Stimulated activated CD4-positive, alpha-beta T cell treated with anti-CD3 and anti-CD28 coated beads, TNF-alpha, amount 100 ng/mL, for 4 hours (primary cell): ENCODE measurements around the gene AGAP2.
"Not testable (repeated sequence)": the region's sequence is repeated elsewhere in the genome, so short reads cannot be mapped to it uniquely, and the experiment has no call there.

Experiments used
- DNase-seq, 3 experiments: peaks; one replicate each; pipeline ENCODE4 v3.0.0-alpha.2; 2020; ENCODE audit warnings: low read depth in 3 of 3

AGAP2 gene

DNA sequence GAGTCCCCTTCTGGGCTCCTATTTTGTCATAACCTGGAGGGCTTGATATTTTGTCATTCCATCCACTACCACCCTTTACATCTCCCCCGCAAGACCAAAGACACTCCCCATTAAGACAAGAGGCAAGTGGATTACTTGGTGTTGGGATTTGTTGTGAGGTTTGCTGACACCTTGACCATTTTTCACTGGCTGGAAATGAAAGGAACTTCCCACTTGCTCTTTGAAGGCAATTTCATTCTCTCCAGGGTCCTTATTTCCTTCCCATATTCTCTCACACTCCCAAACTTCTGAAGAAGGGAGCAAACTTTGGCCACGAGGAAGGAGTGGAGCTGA, 14.9 kb downstream of the AGAP2 start:
- DNase-seq: no peak

DNA sequence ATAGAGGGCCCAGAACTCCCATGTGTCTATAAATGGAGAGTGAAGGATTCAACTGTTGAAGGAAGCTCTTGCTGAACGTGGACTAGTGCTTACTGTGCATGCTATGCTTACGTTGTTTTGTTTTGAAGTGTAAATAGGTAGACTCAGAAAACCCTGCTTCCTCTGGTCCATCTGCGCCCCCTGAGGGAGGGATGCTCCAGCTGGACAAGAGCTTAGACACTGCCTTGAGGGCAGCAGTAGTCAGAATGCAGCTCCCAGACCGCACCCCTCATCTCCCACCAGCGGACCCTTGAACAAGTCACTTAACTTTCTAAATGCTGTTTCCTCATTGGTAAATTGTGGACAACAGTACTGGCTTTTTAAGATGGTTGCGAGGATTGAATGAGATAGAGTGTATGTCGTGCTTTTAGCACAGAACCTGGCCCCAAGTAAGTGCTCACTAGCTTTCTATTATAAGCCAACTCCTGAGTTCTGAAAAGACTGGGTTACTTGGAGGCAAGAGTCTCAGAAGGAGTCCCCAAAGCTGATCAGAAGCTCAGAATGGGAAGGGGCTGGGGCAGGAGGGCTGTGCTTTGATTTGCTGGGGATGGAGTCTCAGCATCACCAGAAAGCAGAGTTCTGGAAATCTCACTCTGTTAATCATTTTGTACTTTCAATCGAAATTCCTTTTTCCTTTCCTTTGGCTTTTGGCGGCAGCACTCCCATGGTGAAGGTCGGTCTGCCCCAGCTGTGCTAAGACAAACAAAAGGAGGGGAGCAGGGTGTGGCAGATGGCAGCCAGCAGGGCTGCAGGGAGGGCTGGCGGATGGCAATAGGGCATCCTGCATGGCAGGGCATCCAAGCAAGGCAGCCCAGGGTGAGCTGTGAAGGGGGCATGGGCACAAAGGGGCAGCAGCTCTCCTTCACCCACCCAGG, 15.6 kb downstream of the AGAP2 start:
- DNase-seq: no peak

DNA sequence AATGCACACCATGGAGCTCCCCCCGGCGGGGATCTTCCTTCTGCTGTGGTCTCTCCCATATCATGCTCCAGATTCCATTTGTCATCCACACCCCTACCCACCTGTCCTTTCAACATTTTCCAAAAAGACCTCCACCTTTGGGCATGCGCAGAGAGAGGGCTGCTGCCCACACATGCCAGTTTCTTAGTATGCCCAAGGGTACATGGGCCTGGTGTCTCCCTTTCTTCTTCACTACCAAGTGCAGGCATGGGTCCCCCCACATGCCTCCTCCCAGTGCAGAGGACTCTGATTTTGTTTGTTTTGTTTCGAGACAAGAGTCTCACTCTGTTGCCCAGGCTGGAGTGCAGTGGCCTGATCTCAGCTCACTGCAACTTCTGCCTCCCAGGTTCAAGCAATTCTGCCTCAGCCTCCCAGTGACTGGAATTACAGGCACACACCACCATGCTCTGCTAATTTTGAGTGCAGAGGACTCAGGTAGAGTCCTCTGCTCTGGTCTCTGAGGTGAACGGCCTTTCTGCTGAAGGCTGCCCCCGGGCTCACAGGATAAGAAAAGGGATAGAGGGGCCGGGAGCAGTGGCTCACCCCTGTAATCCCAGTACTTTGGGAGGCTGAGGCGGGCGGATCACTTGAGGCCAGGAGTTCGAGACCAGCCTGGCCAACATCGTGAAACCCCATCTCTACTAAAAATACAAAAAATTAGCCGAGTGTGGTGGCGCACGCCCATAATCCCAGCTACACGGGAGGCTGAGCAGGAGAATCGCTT, 16.5 kb downstream of the AGAP2 start:
- not testable (repeated sequence) for DNase-seq

GRCh38 chr12:57720606-57721595, 17.6 kb downstream of the AGAP2 start:
- no peak for DNase-seq

GRCh38 chr12:57719777-57720605, 18.6 kb downstream of the AGAP2 start:
- no peak for DNase-seq

DNA sequence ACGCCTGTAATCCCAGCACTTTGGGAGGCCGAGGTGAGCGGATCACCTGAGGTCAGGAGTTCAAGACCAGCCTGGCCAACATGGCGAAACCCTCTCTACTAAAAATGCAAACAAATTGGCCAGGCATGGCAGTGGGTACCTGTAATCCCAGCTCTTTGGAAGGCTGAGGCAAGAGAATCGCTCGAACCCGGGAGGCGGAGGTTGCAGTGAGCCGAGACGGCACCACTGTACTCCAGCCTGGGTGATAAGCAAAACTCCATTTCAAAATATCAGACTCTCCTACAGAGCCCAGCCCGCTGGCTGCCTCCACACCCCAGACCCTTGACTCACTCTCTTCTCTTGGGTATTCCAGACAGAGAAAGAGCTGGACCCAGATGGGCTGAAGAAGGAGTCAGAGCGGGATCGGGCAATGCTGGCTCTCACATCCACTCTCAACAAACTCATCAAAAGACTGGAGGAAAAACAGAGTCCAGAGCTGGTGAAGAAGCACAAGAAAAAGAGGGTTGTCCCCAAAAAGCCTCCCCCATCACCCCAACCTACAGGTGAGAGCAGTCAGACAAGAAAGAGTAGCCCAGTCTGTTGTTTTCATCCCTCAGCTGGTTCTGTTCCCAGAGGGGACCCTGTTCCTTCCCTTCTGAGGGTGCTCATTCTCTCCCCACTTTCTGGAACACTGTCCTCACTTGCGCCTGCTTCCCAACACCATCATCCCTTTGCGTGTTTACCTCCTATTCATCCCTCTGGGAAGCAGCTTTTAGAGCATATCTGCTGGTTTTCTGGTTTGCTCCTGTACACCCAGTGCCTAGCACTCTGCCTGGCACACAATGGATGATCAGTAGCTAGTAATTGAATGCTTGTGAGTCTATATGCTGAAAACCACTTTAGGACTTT, 19.7 kb downstream of the AGAP2 start:
- no peak for DNase-seq

DNA sequence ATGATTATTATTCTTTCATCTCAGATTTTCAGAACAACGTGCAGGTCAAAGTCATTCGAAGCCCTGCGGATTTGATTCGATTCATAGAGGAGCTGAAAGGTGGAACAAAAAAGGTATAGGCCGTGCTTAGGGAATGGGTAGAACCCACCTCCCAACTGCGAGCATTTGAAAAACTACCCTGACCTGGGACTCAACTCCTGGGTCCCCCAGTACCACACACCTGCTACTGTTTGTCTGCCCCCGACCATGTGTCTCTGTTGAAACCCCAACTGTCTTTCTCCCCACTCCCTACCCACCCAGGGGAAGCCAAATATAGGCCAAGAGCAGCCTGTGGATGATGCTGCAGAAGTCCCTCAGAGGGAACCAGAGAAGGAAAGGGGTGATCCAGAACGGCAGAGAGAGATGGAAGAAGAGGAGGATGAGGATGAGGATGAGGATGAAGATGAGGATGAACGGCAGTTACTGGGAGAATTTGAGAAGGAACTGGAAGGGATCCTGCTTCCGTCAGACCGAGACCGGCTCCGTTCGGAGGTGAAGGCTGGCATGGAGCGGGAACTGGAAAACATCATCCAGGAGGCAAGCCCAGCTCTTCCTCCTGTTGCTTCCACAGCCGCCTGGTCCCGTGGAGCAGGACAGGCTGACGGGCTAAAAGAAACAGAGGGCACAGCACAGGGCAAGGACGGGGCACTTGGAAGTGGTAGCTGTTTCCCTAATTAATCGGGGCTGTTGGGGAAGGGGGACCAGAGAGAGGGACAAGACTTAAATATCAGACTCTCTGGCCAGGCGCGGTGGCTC, 20.5 kb downstream of the AGAP2 start:
- no peak for DNase-seq

GRCh38 chr12:57717131-57717530, 21.4 kb downstream of the AGAP2 start:
- DNase-seq: no peak

DNA sequence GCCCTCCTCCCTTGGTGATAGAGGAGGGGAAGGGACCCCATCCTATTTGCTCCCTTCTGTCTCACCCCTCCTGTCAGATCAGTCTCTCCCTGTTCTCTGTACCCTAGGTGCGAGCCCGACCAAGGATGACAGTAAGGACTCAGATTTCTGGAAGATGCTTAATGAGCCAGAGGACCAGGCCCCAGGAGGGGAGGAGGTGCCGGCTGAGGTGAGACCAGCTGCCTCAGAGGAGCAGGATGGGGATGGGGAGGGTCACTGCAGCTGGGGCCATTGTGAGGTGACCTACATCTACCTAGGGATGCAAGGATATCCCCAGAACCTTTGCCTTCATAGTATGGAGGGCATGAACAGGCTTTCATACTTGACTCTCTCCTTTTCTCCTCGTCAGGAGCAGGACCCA, 22.2 kb downstream of the AGAP2 start:
- no peak for DNase-seq

- no peak for DNase-seq
These were observed 22.8 kb downstream of the AGAP2 start for GRCh38 chr12:57715786-57716185.

DNA sequence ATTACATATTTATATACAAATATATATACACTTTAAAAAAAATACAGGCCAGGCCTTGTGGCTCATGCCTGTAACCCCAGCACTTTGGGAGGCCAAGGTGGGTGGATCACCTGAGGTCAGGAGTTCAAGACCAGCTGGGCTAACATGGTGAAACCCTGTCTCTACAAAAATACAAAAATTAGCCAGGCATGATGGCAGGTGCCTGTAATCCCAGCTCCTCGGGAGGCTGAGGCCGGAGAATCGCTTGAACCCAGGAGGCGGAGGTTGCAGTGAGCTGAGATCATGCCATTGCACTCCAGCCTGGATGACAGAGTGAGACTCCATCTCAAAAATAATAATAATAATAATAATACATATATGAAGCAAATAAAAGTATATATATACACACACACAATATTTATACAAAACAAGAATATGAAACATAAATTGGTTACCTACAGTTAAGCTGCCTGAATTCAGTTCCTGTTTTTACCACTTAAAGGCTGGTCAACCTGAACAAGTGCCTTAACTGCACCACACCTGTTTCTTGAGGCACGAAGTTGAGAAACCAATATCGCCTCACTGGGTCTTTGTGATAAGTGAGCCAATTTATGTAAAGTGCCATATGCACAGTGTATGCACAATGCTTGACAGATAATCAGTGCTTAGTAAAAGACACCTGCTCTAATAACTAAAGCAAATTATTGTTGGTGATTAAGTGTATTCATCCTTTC, 23.4 kb downstream of the AGAP2 start:
- DNase-seq: not testable (repeated sequence)

DNA sequence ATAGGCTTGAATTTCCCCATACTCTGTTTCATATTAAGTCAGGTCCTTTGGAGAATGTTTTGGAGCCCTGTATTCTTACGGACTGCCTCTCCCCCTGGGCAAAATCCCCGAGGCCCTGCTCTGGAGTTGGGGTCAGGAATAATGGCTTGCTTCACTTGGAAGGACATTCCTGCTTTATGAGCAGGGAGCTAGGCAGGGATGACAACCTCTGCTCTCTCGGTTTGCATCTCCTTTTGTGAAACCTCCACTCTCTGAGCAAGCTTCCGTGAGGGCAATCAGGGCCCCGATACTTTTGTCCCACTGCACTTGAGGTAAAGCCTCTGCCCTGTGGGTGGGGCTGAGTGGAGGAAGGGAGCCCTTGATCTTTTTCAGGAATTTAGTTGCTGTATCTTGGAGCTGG, 25.3 kb downstream of the AGAP2 start:
- DNase-seq: no peak

DNA sequence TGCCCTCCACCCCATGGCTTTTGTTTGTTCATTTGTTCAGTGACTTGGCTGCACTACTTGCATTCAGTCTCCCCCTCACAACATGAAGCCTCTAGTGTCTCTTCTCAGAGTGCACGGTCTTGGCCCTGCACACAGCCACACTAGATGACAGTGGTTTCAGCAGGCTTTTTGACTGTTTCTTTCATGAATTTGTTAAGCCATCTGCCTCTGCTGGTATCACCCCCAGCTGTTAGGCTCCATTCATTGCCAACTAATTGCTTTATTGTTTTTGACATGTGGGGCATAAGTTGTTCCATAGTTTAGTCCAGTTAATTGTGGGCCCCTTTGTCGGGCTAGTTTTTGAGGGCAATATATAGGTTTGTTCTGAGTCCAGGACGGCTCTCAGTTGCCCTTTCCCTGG, 25.8 kb downstream of the AGAP2 start:
- no peak for DNase-seq

DNA sequence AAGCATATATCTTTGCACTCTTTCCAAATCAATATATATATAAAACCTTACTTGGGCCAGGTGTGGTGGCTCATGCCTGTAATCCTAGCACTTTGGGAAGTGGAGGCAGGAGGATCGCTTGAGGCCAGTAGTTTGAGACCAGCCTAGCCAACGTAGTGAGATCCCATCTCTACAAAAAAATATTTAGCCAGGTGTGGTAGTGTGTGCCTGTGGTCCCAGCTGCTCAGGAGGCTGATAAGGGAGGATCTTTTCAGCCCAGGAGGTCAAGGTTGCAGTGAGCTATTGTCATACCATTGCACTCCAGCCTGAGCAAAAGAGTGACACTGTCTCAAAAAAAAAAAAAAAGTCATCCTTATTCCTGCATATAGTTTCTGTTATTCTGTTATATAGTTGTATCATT, 30.2 kb downstream of the AGAP2 start:
- DNase-seq: no peak

DNA sequence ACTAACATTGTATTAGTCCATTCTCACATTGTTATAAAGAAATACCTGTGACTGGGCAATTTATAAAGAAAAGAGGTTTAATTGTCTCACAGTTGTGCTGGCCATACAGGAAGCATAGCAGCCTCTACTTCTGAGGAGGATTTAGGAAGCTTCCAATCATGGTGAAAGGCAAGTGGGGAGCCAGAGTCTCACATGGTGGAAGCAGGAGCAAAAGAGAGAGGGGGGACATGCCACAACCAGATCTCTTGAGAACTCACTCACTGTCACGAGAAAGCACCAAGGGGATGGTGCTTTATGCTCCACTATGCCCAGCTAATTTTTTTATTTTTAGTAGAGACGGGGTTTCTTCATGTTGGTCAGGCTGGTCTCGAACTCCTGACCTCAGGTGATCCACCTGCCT, 31.3 kb downstream of the AGAP2 start:
- no peak for DNase-seq

- no peak for DNase-seq
These were observed 38.2 kb downstream of the AGAP2 start for GRCh38 chr12:57700317-57700716.

DNA sequence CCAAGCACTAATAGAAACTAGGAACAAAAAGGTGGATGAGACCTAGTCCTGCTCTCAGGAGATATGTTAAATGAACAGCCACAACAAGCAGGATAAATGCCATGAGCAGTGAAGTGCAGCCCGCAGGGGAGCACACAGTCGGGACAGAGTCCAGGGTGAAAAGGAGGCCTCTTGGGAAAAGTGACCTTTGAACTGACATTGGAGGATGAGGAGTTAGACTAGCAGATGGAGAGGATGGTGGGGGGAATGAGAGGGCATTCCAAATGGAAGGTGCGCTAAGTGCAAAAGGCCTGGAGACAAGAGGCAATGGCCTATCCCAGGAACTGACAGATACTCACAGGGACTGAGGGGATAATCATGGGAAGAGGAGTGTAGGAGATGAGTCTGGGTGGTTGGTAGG, 40.1 kb downstream of the AGAP2 start:
- DNase-seq: no peak

DNA sequence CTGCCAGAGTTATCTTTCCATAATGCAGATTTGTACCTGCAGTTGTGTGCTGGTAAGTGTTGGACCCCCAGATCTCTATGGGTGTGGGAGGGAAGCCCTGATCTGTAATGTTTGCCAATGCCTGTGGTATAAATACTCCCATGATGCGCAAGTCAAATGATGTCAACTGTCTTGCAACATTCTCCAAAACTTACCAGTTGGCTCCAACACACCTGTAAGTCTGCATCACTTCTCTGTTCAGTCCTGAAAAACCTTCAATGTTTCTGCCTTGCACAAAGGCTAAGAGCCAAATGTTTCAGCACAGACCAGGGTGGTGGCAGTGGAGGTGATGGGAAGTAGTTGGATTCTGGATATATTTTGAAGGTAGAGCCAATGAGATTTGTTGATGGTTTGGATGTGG, 41.5 kb downstream of the AGAP2 start:
- no peak for DNase-seq
